GM03348 (cell line): ENCODE results near the gene ZNF774.
"Not testable (repeated sequence)": the region's sequence is repeated elsewhere in the genome, so short reads cannot be mapped to it uniquely, and the experiment has no call there.

Source experiments
- DNase-seq: peaks from one replicate; pipeline ENCODE4 v3.0.0; 2012; ENCODE audit warnings: low spot score

Gene ZNF774

GRCh38 chr15:90352107-90352893 is at the start of gene ZNF774:
ZNF774 (plus strand) TSS chr15:90352284; CDS start chr15:90354661, 2,377 bp downstream.
- DNase-seq, result peak; percentile 99

DNA sequence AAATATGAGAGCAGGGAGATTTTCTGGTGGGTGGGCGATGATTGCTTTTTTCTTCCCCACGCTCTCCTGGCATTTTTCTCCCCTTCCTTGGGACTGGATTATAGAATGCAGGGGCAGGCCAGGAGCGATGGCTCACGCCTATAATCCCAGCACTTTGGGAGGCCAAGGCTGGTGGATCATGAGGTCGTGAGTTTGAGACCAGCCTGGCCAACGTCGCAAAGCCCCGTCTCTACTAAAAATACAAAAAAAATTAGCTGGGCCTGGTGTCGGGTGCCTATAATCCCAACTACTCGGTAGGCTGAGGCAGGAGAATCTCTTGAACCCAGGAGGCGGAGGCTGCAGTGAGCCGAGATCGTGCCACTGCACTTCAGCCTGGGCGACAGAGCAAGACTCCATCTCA is 46.7 kb upstream of the ZNF774 start:
- not testable (repeated sequence) for DNase-seq

DNA sequence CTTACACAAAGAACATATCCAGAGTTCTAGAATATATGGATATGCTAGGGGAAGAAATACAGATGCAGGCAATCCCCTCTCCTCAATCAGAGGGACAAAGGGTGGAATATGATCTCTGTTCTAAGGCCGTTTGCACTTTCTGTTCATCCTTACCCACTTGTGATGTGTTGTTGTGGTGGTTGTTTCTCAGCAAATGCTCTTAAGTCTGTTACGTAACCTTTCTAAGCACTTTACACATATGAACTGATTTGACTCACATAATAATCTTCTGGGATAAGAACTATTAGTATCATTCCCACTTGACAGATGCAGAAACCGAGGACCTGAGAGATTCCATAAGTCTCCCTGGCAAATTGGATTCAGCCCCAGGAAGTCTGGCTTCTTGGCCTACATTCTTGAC is 46.2 kb upstream of the ZNF774 start:
- DNase-seq, result no peak

- DNase-seq, result no peak
Measured at GRCh38 chr15:90306560-90306959, 45.5 kb upstream of the ZNF774 start.

DNA sequence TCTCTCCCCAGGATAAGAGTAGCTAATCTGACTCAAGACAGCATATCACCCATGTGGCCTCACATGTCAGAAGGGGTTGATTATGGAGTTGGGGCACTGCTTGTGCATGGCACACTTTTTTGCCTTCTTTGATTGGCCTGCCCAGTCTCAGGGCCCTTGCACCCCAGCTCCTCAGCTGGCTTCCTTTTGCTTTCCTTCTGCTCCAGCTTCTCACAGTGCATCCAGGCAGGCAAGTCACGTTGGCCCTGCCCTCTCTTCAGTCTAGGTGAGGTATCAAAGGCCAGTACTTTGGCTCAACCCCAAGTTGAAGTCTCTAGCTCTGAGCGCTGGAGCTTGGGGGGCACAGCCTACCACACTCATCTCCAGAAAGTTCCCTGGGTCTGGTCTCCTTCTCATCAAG is 44.4 kb upstream of the ZNF774 start:
- no peak for DNase-seq

DNA sequence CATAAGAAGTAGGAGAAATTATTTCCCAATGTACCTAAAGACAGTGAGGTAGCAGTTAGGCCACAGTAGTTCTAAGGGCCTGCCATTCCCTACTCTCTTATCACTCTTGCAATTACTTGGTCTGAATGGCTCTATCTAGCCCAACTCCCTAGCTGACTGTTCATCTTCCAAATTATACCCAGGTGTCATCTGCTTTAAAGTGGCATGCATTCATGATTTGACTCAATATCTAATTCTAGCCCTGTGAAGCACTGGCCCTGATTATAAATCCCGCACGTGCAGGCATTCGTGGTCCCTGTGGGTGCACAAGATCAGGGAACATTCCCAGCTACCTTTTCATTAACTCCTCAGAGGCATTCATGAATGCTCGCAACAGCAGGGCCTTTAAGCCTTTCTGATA is 43.1 kb upstream of the ZNF774 start:
- no peak for DNase-seq

DNA sequence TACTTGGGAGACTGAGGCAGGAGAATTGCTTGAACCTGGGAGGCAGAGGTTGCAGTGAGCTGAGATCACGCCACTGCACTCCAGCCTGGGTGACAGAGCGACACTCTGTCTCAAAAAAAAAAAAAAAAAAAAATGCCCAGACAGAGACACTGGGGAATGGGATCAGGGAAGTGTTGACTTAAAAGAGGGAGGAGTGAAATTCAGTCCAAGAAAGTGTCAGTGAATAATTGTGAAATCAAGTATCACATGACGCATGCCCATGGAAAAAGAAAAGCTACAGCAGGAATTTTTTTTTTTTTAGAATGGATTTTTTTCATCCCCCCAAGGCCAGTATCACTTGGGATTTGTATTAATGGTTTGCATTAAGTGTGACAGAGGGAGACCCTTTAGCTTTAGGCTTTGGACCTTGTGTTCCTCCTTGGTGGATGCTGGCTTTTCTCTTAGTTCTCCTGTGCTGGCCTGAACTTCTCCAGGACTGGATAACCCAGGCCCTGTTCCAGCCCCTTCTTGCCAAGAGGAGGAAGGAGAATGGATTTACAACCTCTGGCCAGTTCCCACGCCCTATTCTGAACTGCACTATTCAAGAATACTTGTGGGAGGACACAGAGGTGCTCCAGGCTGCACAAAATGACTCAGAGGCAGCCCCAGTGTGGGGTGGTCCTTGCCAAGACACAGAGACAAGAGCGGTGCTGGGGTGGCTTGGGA is 36.7 kb upstream of the ZNF774 start:
- DNase-seq, result peak; percentile 68

DNA sequence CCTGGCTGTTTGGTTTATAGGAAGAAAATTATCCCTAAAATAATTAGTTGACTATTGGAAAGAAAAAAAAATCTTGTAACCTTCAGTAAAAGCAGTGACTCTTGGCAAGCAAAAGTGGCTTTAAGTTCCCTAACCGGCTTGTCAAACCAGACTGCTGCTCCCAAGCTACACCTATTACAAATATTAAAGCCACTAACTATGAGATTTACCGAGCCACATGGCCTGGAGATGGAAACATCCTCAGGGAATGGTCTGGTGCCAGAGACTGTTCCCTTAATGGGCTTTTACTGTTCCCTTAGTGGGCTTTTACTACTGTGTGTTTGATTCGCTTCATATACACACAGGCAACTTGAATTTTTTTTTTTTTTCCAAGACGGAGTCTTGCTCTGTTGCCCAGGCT is 35.9 kb upstream of the ZNF774 start:
- no peak for DNase-seq

DNA sequence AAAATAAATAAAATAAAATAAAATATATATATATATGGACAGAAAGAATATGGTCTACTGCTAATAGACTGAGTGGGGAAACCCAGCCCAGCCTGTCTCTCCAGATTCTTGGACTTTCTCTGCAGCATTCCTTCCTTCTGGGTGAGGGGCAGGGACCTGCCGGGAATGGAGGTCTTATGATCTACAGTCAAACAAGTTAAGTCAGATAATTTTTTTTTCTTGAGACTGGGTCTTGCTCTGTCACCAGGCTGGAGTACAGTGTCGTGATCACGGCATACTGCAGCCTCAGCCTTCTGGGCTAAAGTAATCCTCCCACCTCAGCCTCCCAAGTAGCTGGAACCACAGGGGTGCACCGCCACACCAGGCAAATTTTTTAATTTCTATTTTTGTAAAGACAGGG is 33.5 kb upstream of the ZNF774 start:
- DNase-seq, result no peak

DNA sequence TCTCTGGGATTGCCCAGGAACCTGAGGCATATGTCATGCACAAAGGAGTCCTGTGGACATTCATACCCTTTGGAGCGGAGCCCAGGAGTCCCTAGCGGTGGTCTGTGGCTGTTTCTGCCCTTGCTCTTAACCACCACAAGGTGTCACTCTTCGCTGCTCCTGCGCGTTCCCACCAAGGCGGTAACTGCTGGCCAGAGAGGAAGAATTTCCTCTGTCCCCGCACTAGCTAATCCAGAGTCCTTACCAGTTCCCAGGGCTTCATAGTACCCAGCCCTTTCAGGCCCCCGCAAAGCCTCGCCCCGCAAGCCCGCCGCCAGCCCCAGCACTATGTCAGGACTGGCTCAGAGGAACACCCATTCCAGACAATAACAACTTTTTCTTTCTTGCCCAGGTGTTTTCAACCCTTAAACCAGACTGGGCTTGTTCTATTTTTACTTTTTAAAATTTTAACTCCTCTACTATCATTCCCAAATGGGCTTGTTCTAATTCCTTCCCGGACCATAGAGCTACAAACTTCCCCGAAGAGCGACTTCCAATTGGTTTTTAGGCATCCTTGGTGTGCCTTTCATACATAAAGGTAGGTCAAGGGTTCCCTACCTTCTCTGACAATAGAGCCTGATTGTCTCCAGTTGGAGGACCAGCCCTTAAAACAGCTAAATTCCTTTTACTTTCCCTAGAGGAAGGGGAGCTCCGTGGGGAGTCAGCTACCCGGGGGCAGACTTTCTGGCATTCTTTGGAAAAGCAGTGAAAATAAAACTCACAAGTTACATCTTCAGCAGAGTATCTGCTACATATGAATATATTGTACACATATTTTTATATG is 31.8 kb upstream of the ZNF774 start:
- DNase-seq, result peak; percentile 91

DNA sequence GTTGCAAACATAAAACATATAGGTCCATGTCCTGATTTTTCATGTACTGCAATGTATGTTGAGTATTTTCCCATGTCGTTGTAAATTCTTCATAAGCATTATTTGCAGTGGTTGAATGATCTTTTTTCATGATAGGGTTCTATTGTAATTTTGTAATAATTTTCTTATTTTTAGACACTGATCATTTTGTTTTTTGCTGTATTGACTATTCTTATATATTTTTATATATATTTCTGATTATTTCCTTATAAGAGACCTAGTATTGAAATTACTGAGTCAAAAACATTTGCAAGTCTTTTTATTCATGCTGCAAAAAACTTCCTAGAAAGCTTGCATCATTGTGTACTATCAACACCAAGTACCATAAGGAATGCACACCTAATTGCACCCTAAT is 31.2 kb upstream of the ZNF774 start:
- DNase-seq, result no peak

- no peak for DNase-seq
Measured at GRCh38 chr15:90322538-90322937, 29.5 kb upstream of the ZNF774 start.

GRCh38 chr15:90325726-90326125 is 26.4 kb upstream of the ZNF774 start:
- DNase-seq, result no peak

GRCh38 chr15:90326441-90326840 is 25.6 kb upstream of the ZNF774 start:
- DNase-seq, result no peak

- no peak for DNase-seq
Measured at GRCh38 chr15:90327311-90327710, 24.8 kb upstream of the ZNF774 start.

DNA sequence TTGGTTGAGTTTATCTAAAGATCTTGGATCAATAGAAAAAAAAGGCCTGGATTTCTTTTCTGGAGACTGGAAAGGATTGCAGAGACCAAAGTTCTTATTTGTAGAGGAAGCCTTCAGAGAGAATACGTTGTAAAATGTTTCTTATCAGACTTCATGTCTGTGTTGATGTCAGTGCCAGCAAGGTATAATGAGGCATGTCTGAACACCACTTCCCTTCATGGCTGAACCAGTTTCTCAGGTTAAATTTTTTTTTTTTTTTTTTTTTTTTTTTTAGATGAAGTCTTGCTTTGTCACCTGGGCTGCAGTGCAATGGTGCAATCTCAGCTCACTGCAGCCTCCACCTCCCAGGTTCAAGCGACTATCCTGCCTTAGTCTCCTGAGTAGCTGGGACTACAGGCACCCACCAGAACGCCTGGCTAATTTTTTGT is 17.8 kb upstream of the ZNF774 start:
- no peak for DNase-seq

DNA sequence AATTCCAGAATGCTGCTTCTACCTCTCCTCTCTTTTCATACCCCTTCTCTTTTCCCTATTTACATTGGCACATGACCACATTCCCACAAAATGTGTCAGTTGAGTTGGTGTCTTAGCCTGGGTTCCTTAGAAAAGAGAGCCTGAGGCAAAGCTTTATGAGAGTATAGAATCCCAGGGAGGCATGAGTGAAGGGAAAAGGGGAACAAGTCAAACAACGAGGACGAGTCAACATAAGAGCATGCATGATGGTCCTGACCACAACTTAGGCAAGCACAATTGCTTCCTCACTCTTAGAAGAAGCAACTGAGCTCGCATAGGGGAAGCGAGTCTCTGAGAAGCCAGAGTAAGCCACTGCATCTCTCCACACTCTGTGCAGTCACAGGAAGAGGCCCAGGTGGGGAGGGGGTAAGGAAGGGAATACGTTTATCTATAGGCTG is 15.4 kb upstream of the ZNF774 start:
- peak; percentile 20 for DNase-seq

DNA sequence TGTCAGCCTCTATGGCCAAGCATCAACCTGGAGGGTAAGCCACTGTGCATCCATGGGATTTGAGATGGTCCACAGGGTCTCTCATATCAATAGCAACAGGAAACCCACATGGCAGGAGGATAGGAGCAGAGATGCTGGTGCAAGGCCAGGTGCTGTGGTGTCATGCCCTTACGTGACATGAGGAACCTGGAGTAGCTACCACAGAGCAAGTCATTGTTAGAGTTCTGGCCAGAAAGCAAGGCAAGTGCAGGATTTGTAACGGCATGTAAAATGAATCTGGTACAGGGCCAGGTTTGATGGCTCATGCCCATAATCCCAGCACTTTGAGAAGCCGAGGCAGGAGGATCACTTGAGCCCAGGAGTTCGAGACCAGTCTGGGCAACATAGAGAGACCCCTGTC is 14.8 kb upstream of the ZNF774 start:
- DNase-seq, result no peak

DNA sequence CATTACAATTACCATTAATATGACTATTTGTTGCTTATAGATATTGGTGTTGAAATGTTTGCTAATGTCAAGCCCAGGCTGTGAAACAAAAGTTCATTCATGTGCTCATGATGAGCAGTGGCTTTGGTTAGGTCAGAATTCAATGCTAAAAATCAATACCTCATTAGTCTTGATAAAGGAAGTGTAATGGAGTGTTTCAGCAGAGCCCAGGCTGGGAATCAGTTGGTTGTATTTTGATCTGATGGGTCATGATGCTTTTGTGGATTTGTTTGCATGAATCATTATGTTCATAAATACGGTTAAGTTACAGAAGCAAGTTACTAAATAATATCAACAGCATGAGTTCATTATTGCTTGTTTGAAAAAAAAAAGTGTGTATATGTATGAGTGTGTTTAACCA is 13.6 kb upstream of the ZNF774 start:
- no peak for DNase-seq

- DNase-seq, result no peak
Measured at GRCh38 chr15:90340345-90340744, 11.7 kb upstream of the ZNF774 start.

DNA sequence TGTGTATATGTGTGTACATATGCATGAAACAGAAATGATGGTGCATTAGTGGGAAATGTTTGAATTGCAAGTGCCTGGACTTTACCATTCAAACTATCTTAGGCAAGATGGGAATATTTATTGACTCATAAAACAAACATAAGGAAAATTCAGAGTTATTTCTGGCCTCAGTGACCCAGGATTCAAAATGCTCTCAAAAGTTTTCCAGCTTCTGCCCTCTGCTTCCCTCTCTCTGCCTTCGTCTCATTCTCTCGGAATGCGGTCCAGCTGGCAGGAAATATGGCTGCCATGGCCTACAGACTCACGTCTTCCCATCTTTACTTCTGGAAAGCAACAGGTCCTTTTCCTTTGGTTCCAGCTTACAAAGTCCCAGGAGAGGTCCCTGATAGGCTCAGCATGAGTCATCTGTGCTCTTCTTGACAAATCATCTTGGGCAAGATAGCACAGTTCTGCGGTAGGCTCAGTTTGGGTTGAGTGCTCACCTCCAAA is 8.7 kb upstream of the ZNF774 start:
- no peak for DNase-seq

- no peak for DNase-seq
Measured at GRCh38 chr15:90344662-90345061, 7.4 kb upstream of the ZNF774 start.

DNA sequence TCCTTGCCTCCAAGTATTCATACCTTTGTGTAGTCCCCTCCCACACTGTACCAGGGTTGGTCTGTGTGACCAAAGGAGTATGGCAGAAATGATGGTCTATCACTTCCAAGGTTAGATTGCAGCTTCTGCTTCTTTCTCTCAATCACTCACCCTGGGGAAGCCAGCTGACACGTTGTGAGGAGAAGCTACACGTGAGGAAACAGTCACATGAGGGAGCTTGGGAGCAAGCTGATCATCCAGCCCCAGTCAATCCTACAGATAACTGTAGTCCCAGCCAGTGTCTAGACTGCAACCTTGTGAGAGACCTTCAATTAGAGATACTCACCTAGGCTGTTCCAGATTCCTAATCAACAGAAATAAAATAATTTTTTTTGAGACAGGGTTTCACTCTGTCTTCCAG is 6.2 kb upstream of the ZNF774 start:
- DNase-seq, result no peak
